OCI-LY7 (cell line): ENCODE data around the gene SIPA1L3. TPM values are rescaled to one million over a fixed set of nuclear protein-coding genes. Genes with fewer than 3 reads are reported as not detected.

ENCODE experiments used
- BruUV-seq: library from RNA; stranded (reverse); fragments of 400-500 nt; replicated peaks from 2 replicates; lab custom pipeline; 2021; lab: Mats Ljungman, UMichigan
- CTCF ChIA-PET: fragments of 300-600 bp; sonication (Branson Sonifier 250); formaldehyde crosslinking; loops from one replicate; lab custom pipeline; 2022; ENCODE audit warnings: antibody characterized with exemption; ENCODE audit not compliant: unreplicated experiment; lab: Charles Lee
- POLR2A ChIA-PET: fragments of 300-600 bp; sonication (Branson Sonifier 250); formaldehyde crosslinking; loops from one replicate; lab custom pipeline; 2022; ENCODE audit warnings: antibody characterized with exemption; lab: Charles Lee
- DNase-seq: peaks from one replicate; pipeline ENCODE4 v3.0.0-alpha.2; 2015; ENCODE audit warnings: low spot score
- H2AFZ ChIP-seq: fragments of 200-600 bp; sonication (generic), shearing (Covaris generic); 2 replicates; pipeline ENCODE4 v1.6.1; 2014; ENCODE audit warnings: mild to moderate bottlenecking, antibody characterized with exemption, low read length, moderate library complexity
- H3K27ac ChIP-seq: fragments of 200-600 bp; sonication (generic); 2 replicates; pipeline ENCODE4 v1.5.1; 2014; ENCODE audit warnings: mixed run types, low read depth, mild to moderate bottlenecking, moderate library complexity, low read length, inconsistent platforms; ENCODE audit not compliant: poor library complexity, severe bottlenecking
- H3K36me3 ChIP-seq: fragments of 200-600 bp; sonication (generic); 2 replicates; pipeline ENCODE4 v1.6.1; 2014; ENCODE audit warnings: mild to moderate bottlenecking, antibody characterized with exemption, low read length, moderate library complexity, mixed read lengths; ENCODE audit not compliant: insufficient read depth
- H3K4me1 ChIP-seq: fragments of 200-600 bp; sonication (generic); 2 replicates; pipeline ENCODE4 v1.5.1; 2014; ENCODE audit warnings: mild to moderate bottlenecking, low read length; ENCODE audit not compliant: insufficient read depth, poor library complexity, severe bottlenecking
- H3K4me2 ChIP-seq: fragments of 200-600 bp; sonication (generic); 2 replicates; pipeline ENCODE4 v1.6.1; 2014; ENCODE audit warnings: mild to moderate bottlenecking, low read length
- H3K4me3 ChIP-seq: fragments of 200-600 bp; sonication (generic); 2 replicates; pipeline ENCODE4 v1.5.1; 2014; ENCODE audit warnings: mild to moderate bottlenecking, low read depth, low read length; ENCODE audit not compliant: poor library complexity, severe bottlenecking
- H3K79me2 ChIP-seq: fragments of 200-600 bp; sonication (generic); 2 replicates; pipeline ENCODE4 v1.6.1; 2016; ENCODE audit warnings: low read depth, mild to moderate bottlenecking, low read length, moderate library complexity, mixed read lengths; ENCODE audit not compliant: insufficient read depth
- H3K9me2 ChIP-seq: fragments of 200-600 bp; sonication (generic); 2 replicates; pipeline ENCODE4 v1.6.1; 2016; ENCODE audit warnings: mild to moderate bottlenecking, low read length, mixed read lengths; ENCODE audit not compliant: insufficient read depth
- H3K9me3 ChIP-seq: fragments of 200-600 bp; sonication (generic); 2 replicates; pipeline ENCODE4 v1.6.1; 2014; ENCODE audit warnings: mild to moderate bottlenecking, mixed run types, low read length, mixed read lengths
- H4K20me1 ChIP-seq: fragments of 200-600 bp; sonication (generic); 2 replicates; pipeline ENCODE4 v1.6.1; 2014; ENCODE audit warnings: mild to moderate bottlenecking, antibody characterized with exemption, low read length, moderate library complexity, mixed read lengths; ENCODE audit not compliant: insufficient read depth
- EZH2phosphoT487 ChIP-seq: fragments of 200-600 bp; sonication (generic); IDR thresholded peaks from 2 replicates; pipeline ENCODE4 v1.6.1; 2018; ENCODE audit warnings: low read depth, borderline replicate concordance, mild to moderate bottlenecking, mixed run types, antibody characterized with exemption, low read length, moderate library complexity, mixed read lengths
- intact Hi-C: fragments of 100-400 bp; cut with micrococcal nuclease; formaldehyde crosslinking; loops from one replicate; pipeline ENCODE4 v1.10.0; 2022; ENCODE audit not compliant: unreplicated experiment
- total RNA-seq, 2 experiments: library from RNA; depleted of rRNA in 1 of 2; stranded (reverse); fragments of >200 nt in 1 of 2; shearing (Covaris generic) in 1 of 2; gene quantifications; 2 replicates each; pipeline ENCODE4 v1.2.3, GENCODE V29; 2014 to 2022
- TF ChIP-seq, protein P1 (sequence below): fragments of 200-600 bp; sonication (generic); conservative IDR thresholded peaks from 2 replicates; pipeline ENCODE4 v1.5.1; 2014; ENCODE audit warnings: mild to moderate bottlenecking, antibody characterized with exemption, low read length, moderate library complexity, mixed read lengths

Gene SIPA1L3
- total RNA-seq, 2 experiments from 2014 or later: 21.2 to 84.4 TPM

- Histone ChIP-seq H3K27ac (no peak overlapping the region), H3K9me2 (no peaks in the 10 kb centered on the region), H3K4me3 (no peak overlapping the region), H3K9me3 (no peaks in the 10 kb centered on the region), H4K20me1 (no peaks in the 10 kb centered on the region), H3K36me3 (peaks cover 8% of the 10 kb centered on the region; the same call in 1 of the 2 replicates), H2AFZ (no peak overlapping the region), H3K4me2 (no peak overlapping the region), H3K4me1 (peaks cover 22% of the 10 kb centered on the region), H3K79me2 (peaks cover 10% of the 10 kb centered on the region; the same call in 1 of the 2 replicates)
- TF ChIP-seq EZH2phosphoT487: no peak
- TF ChIP-seq, protein P1, sequence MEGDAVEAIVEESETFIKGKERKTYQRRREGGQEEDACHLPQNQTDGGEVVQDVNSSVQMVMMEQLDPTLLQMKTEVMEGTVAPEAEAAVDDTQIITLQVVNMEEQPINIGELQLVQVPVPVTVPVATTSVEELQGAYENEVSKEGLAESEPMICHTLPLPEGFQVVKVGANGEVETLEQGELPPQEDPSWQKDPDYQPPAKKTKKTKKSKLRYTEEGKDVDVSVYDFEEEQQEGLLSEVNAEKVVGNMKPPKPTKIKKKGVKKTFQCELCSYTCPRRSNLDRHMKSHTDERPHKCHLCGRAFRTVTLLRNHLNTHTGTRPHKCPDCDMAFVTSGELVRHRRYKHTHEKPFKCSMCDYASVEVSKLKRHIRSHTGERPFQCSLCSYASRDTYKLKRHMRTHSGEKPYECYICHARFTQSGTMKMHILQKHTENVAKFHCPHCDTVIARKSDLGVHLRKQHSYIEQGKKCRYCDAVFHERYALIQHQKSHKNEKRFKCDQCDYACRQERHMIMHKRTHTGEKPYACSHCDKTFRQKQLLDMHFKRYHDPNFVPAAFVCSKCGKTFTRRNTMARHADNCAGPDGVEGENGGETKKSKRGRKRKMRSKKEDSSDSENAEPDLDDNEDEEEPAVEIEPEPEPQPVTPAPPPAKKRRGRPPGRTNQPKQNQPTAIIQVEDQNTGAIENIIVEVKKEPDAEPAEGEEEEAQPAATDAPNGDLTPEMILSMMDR: no peak
- DNase-seq: no peak
- ChIA-PET CTCF (no interaction called here), POLR2A (no interaction called here)
- no TSS peak for BruUV-seq
- intact Hi-C loops: no loop called here
These were observed 41.4 kb downstream of the SIPA1L3 start for GRCh38 chr19:37948362-37948761.

DNA sequence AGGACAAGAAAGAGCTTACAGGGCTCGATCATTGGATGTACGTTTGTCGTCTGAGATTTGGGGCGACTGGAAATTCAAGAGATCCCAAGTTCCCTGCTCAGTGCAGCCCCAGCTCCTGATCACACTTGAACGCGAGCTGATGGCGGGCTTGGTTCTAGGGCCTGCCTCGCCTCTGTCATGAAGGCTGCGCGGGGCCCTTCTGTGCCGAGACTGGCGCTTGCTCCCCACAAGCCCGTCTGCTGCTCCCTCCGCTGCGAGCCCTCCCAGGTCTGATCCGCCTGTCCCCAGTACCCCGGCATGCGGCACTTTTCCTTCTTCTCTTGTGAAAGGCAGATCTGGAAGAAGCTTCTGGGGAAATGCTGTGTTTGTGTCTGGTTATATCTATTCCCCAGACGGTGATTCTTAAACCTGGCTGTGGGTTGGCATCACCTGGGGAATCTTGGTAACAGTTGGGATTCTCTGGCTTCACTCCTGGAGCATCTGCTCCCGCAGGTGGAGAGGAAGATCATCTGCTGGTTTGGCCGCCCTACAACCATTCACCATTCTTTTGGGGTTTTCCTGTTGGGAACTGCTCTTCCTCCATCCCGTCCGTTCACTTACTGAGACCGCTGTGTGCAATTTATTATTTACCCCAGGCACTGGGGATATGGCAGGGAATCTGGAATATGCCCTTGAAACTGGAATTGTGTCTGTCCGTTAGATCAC, 43.6 kb downstream of the SIPA1L3 start:
- no TSS peak for BruUV-seq
- Histone ChIP-seq H3K79me2 (peaks cover 23% of the 10 kb centered on the region; the same call in 1 of the 2 replicates), H3K27ac (peak overlapping the region; percentile 3), H3K4me3 (no peak overlapping the region), H3K9me3 (no peaks in the 10 kb centered on the region), H3K4me2 (peak overlapping the region; percentile 18), H2AFZ (no peak overlapping the region), H3K36me3 (peaks cover 5% of the 10 kb centered on the region; the same call in 1 of the 2 replicates), H4K20me1 (no peaks in the 10 kb centered on the region), H3K9me2 (no peaks in the 10 kb centered on the region), H3K4me1 (peaks cover 38% of the 10 kb centered on the region)
- CTCF ChIA-PET: interaction anchor here (0.6 kb wide), 1 partner anchor 30 kb away, joined by 3 read pairs; no protein-coding TSS in a partner anchor
- POLR2A ChIA-PET: interaction anchor here (0.6 to 1.6 kb wide), 4 partner anchors 10 to 27 kb away, joined by 3 to 10 read pairs (median 4); no protein-coding TSS in a partner anchor
- no peak for DNase-seq
- TF ChIP-seq EZH2phosphoT487: no peak
- TF ChIP-seq, protein P1: no peak
- intact Hi-C loops: no loop called here

DNA sequence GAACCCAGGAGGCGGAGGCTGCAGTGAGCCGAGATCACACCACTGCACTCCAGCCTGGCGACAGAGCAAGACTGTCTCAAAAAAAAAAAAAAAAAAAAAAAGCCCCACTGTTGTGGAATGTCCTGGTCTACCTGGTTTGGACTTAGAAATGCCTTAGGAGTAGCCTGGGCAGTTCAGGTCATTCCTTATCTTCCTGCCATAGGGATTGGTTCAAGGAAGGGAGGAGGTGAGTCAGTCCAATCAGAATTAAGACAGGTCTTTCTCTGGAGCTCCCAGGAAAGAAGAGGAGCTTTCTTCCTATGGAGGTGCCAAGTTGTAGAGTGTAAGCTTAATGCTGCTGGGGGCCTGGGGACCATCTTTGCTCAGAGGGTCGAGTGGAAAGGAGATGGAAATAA, 44.8 kb downstream of the SIPA1L3 start:
- Histone ChIP-seq H2AFZ (no peak overlapping the region), H3K9me3 (no peaks in the 10 kb centered on the region), H3K27ac (no peak overlapping the region), H3K36me3 (peaks cover 8% of the 10 kb centered on the region), H3K4me2 (peak overlapping the region; percentile 5; the same call in 1 of the 2 replicates), H3K4me1 (peaks cover 44% of the 10 kb centered on the region), H3K9me2 (no peaks in the 10 kb centered on the region), H3K79me2 (peaks cover 27% of the 10 kb centered on the region), H4K20me1 (no peaks in the 10 kb centered on the region), H3K4me3 (no peak overlapping the region)
- TF ChIP-seq, protein P1: no peak
- no peak for TF ChIP-seq EZH2phosphoT487
- no TSS peak for BruUV-seq
- ChIA-PET POLR2A (interaction anchor here (0.7 to 1.5 kb wide), 2 partner anchors 21 to 36 kb away, joined by 4 to 10 read pairs; no protein-coding TSS in a partner anchor), CTCF (no interaction called here)
- intact Hi-C loops: no loop called here
- DNase-seq: no peak
